GM12878 (cell line): ENCODE measurements around the gene LPCAT2. TPM values are rescaled to one million over a fixed set of nuclear protein-coding genes. Genes with fewer than 3 reads are reported as not detected.

Experiments used
- ATAC-seq: fragments of 200-7000 bp; cut with Tn5 transposase; 3 replicates; pipeline ENCODE4 v1.9.1; 2020; ENCODE audit warnings: mild to moderate bottlenecking, moderate library complexity
- BruUV-seq: library from RNA; stranded (reverse); fragments of 400-500 nt; replicated peaks from 2 replicates; lab custom pipeline; 2021; lab: Mats Ljungman, UMichigan
- CTCF ChIA-PET: fragments of 300-600 bp; sonication (Branson Sonifier 250); formaldehyde crosslinking; extraction: SDS; loops from one replicate; lab custom pipeline; 2021; ENCODE audit warnings: inconsistent platforms; lab: Yijun Ruan, JAX
- POLR2A ChIA-PET: fragments of 350-600 bp; formaldehyde crosslinking; extraction: SDS; loops from one replicate; lab custom pipeline; 2021; ENCODE audit warnings: inconsistent platforms; lab: Charles Lee
- RAD21 ChIA-PET: fragments of 300-600 bp; sonication (Branson Sonifier 250); formaldehyde crosslinking; loops from one replicate; lab custom pipeline; 2023; ENCODE audit warnings: antibody characterized with exemption; ENCODE audit not compliant: unreplicated experiment; lab: Charles Lee
- SMC1A ChIA-PET: fragments of 300-600 bp; sonication (Branson Sonifier 250); formaldehyde crosslinking; loops from one replicate; lab custom pipeline; 2023; ENCODE audit not compliant: unreplicated experiment, uncharacterized antibody; lab: Charles Lee
- DNase-seq: peaks from one replicate; pipeline ENCODE4 v3.0.0-alpha.2; 2011; ENCODE audit warnings: low read depth, low spot score
- FAIRE-seq: peaks from 3 replicates; lab custom pipeline; 2011; peaks lifted over from hg19 to GRCh38; lab: Jason Lieb, UNC
- H2AFZ ChIP-seq: 2 replicates; pipeline ENCODE4 v1.6.0; 2011; ENCODE audit warnings: low read depth, low read length, control low read depth; ENCODE audit not compliant: control insufficient read depth
- H3K27ac ChIP-seq: 2 replicates; pipeline ENCODE4 v1.5.1; 2011; ENCODE audit warnings: control low read depth; ENCODE audit not compliant: control insufficient read depth, insufficient read depth
- H3K27me3 ChIP-seq, 2 experiments: replicated peaks in 1 of 2; 2 replicates each; pipeline versions ENCODE4 v1.6.0 to v1.6.1; 2011; ENCODE audit warnings: low read length in 1 of 2; ENCODE audit not compliant: control insufficient read depth in 2 of 2, insufficient read depth in 2 of 2
- H3K36me3 ChIP-seq, 2 experiments: 2 replicates each; pipeline ENCODE4 v1.5.1; 2011; ENCODE audit warnings: low read length in 1 of 2; ENCODE audit not compliant: control insufficient read depth in 2 of 2, insufficient read depth in 2 of 2
- H3K4me1 ChIP-seq: 2 replicates; pipeline ENCODE4 v1.6.1; 2011; ENCODE audit warnings: mild to moderate bottlenecking, low read length, moderate library complexity, mixed read lengths; ENCODE audit not compliant: control insufficient read depth, insufficient read depth
- H3K4me2 ChIP-seq: 2 replicates; pipeline ENCODE4 v1.6.0; 2011; ENCODE audit warnings: control low read depth; ENCODE audit not compliant: control insufficient read depth, insufficient read depth
- H3K4me3 ChIP-seq: fragments of 200-600 bp; sonication (generic); 2 replicates; pipeline ENCODE4 v1.5.1; 2016
- H3K79me2 ChIP-seq: 2 replicates; pipeline ENCODE4 v1.6.0; 2011; ENCODE audit warnings: low read length; ENCODE audit not compliant: control insufficient read depth, insufficient read depth
- H3K9ac ChIP-seq: 2 replicates; pipeline ENCODE4 v1.8.0; 2011; ENCODE audit warnings: low read length, control low read depth, mixed read lengths; ENCODE audit not compliant: control insufficient read depth, insufficient read depth
- H3K9me3 ChIP-seq: replicated peaks from 3 replicates; pipeline ENCODE4 v1.5.1; 2011; ENCODE audit warnings: mild to moderate bottlenecking, low read length; ENCODE audit not compliant: control insufficient read depth, insufficient read depth
- H4K20me1 ChIP-seq: 2 replicates; pipeline ENCODE4 v1.6.0; 2011; ENCODE audit not compliant: control insufficient read depth, insufficient read depth
- BRCA1 ChIP-seq: IDR thresholded peaks from 2 replicates; pipeline ENCODE4 v1.6.1; 2011; ENCODE audit warnings: low read depth, low read length, improper control_type of control experiment
- CBX3 ChIP-seq: fragments of 200-600 bp; sonication (generic); IDR thresholded peaks from 2 replicates; pipeline ENCODE4 v1.6.1; 2016; ENCODE audit warnings: low read depth, borderline replicate concordance
- CHD2 ChIP-seq: IDR thresholded peaks from 2 replicates; pipeline ENCODE4 v1.6.1; 2011; ENCODE audit warnings: low read depth, low read length, improper control_type of control experiment, borderline replicate concordance
- ELK1 ChIP-seq: IDR thresholded peaks from 2 replicates; pipeline ENCODE4 v1.6.1; 2012; ENCODE audit warnings: low read depth, low read length, improper control_type of control experiment
- FOS ChIP-seq: IDR thresholded peaks from 3 replicates; pipeline ENCODE4 v1.6.1; 2011; ENCODE audit warnings: borderline replicate concordance; ENCODE audit not compliant: insufficient read length; ENCODE audit errors: extremely low read depth
- HDAC2 ChIP-seq: fragments of 200-600 bp; sonication (generic); IDR thresholded peaks from 2 replicates; pipeline ENCODE4 v1.6.1; 2017
- MLLT1 ChIP-seq: fragments of 450-650 bp; IDR thresholded peaks from 2 replicates; pipeline ENCODE4 v1.6.1; 2016; ENCODE audit warnings: mild to moderate bottlenecking
- POLR2AphosphoS5 ChIP-seq: IDR thresholded peaks from 2 replicates; pipeline ENCODE4 v1.6.1; 2011; ENCODE audit warnings: mild to moderate bottlenecking, low read length, inconsistent platforms
- SMC3 ChIP-seq: IDR thresholded peaks from 2 replicates; pipeline ENCODE4 v1.6.1; 2011; ENCODE audit warnings: low read length, improper control_type of control experiment, borderline replicate concordance
- SUPT20H ChIP-seq: IDR thresholded peaks from 2 replicates; pipeline ENCODE4 v1.6.1; 2011; ENCODE audit warnings: low read depth, mild to moderate bottlenecking, low read length, moderate library complexity, borderline replicate concordance; ENCODE audit not compliant: control insufficient read depth
- USF1 ChIP-seq: IDR thresholded peaks from 2 replicates; pipeline ENCODE4 v1.6.1; 2011; ENCODE audit warnings: borderline replicate concordance, low read depth, mild to moderate bottlenecking, moderate library complexity, mixed read lengths, low read length; ENCODE audit not compliant: insufficient read depth; ENCODE audit errors: extremely low read length
- WGBS: methylation state at CpG from one replicate; pipeline ENCODE4 v1.1.6; 2016; ENCODE audit warnings: low lambda C conversion rate; ENCODE audit not compliant: insufficient replicate concordance, insufficient coverage; ENCODE audit errors: missing lambda C conversion rate; 5-methylcytosine and 5-hydroxymethylcytosine counted together
- in situ Hi-C: fragments of 300-500 bp; cut with MboI; formaldehyde crosslinking; loops from 9 replicates; pipeline ENCODE4 v1.14.3; 2018; ENCODE audit warnings: mixed read lengths
- intact Hi-C: fragments of 100-400 bp; cut with micrococcal nuclease; formaldehyde crosslinking; loops from one replicate; pipeline ENCODE4 v1.14.2; 2022; ENCODE audit not compliant: unreplicated experiment
- polyA plus RNA-seq, 11 experiments: library from polyadenylated mRNA; depleted of rRNA in 4 of 11; unstranded in 6 of 11; stranded (reverse) in 5 of 11; fragments of >200 nt; fragmentation: Nextera tagmentation in 4 of 11; fragmentation: Illumina TruSeq in 1 of 11; extraction: Ambion mirVana in 4 of 11; extraction: Trizol in 1 of 11; gene quantifications; 1 replicate in 1 of 11; 2 replicates in 10 of 11; pipeline versions ENCODE4 v1.2.1 to v1.2.3, GENCODE V29; 2011 to 2016; ENCODE audit warnings: inconsistent platforms in 2 of 11, missing spikeins in 2 of 11, low read depth in 1 of 11
- total RNA-seq, 4 experiments: library from RNA; depleted of rRNA in 3 of 4; stranded (reverse); fragments of >200 nt in 3 of 4; fragmentation: Illumina TruSeq in 1 of 4; extraction: Trizol in 1 of 4; gene quantifications; 2 replicates each; pipeline versions ENCODE4 v1.2.1 to v1.2.3, GENCODE V29; 2013 to 2021

Gene LPCAT2
- total and polyA plus RNA-seq, 10 of the 15 experiments (the other 5 are each of a cell fraction or from before 2014, with no cell fraction given), result 0.01 TPM; not detected in 9

- TF ChIP-seq CHD2, result no peak
- TF ChIP-seq HDAC2, result no peak
- no peak for TF ChIP-seq SMC3
- no peak for TF ChIP-seq ELK1
- no peak for TF ChIP-seq CBX3
- no peak for TF ChIP-seq USF1
- no peak for TF ChIP-seq MLLT1
- no peak for TF ChIP-seq FOS
- no peak for TF ChIP-seq BRCA1
- TF ChIP-seq POLR2AphosphoS5, result no peak
- TF ChIP-seq SUPT20H, result no peak
- POLR2A ChIA-PET, result no interaction called here
- in situ Hi-C loops (no loop called here), intact Hi-C loops (no loop called here)
- Histone ChIP-seq H3K27ac (no peak overlapping the region), H3K9me3 (no peaks in the 10 kb centered on the region), H3K79me2 (no peaks in the 10 kb centered on the region), H3K4me2 (no peak overlapping the region), H3K4me1 (no peaks in the 10 kb centered on the region), H4K20me1 (no peaks in the 10 kb centered on the region), H3K36me3 (no peaks in the 10 kb centered on the region), H3K9ac (no peak overlapping the region), H2AFZ (no peak overlapping the region), H3K4me3 (no peak overlapping the region), H3K27me3 (no peaks in the 10 kb centered on the region)
- CTCF ChIA-PET, result no interaction called here
- no peak for DNase-seq
- no peak for ATAC-seq
- FAIRE-seq, result no peak
- no TSS peak for BruUV-seq
- SMC1A ChIA-PET, result no interaction called here
- WGBS, result 0% methylated on average over 1 of the region's 1 CpG
- RAD21 ChIA-PET, result no interaction called here
These were observed 30.6 kb downstream of the LPCAT2 start for GRCh38 chr16:55539488-55539887.
